Endothelial cell of hepatic sinusoid (primary cell): ENCODE data around the gene PPARGC1A.

Experiments
- in situ Hi-C: cut with HindIII; loops from 2 replicates; pipeline ENCODE4 v1.10.0; 2017; ENCODE audit warnings: low sequenced_read_pairs

The PPARGC1A gene

GRCh38 chr4:23884261-23884660 lies 5.6 kb downstream of the PPARGC1A start:
- in situ Hi-C loops, result no loop called here

- in situ Hi-C loops, result no loop called here
These were observed 6.8 kb downstream of the PPARGC1A start for GRCh38 chr4:23882976-23883531.

GRCh38 chr4:23881674-23882337 lies 8.0 kb downstream of the PPARGC1A start:
- in situ Hi-C loops, result no loop called here

- in situ Hi-C loops, result no loop called here
These were observed 8.8 kb downstream of the PPARGC1A start for GRCh38 chr4:23881052-23881501.

GRCh38 chr4:23878912-23879732 lies 10.7 kb downstream of the PPARGC1A start:
- in situ Hi-C loops, result no loop called here

- in situ Hi-C loops, result no loop called here
These were observed 11.5 kb downstream of the PPARGC1A start for GRCh38 chr4:23878246-23878891.

GRCh38 chr4:23877758-23878229 lies 12.1 kb downstream of the PPARGC1A start:
- in situ Hi-C loops, result no loop called here

- in situ Hi-C loops, result no loop called here
These were observed 13.3 kb downstream of the PPARGC1A start for GRCh38 chr4:23876418-23877089.

GRCh38 chr4:23875317-23875716 lies 14.5 kb downstream of the PPARGC1A start:
- in situ Hi-C loops, result no loop called here

- in situ Hi-C loops, result no loop called here
These were observed 15.3 kb downstream of the PPARGC1A start for GRCh38 chr4:23874536-23874901.

- in situ Hi-C loops, result no loop called here
These were observed 15.9 kb downstream of the PPARGC1A start for GRCh38 chr4:23873717-23874535.

GRCh38 chr4:23871426-23871825 lies 18.4 kb downstream of the PPARGC1A start:
- in situ Hi-C loops, result no loop called here

- in situ Hi-C loops, result loop anchor here (5.0 kb wide), 1 partner anchor 66 kb away; no protein-coding TSS in a partner anchor
These were observed 23.3 kb downstream of the PPARGC1A start for GRCh38 chr4:23866450-23867075.

GRCh38 chr4:23861897-23862296 lies 27.9 kb downstream of the PPARGC1A start:
- in situ Hi-C loops, result no loop called here

- in situ Hi-C loops, result no loop called here
These were observed 28.9 kb downstream of the PPARGC1A start for GRCh38 chr4:23860919-23861318.

- in situ Hi-C loops, result no loop called here
These were observed 32.4 kb downstream of the PPARGC1A start for GRCh38 chr4:23857367-23857959.

- in situ Hi-C loops, result no loop called here
These were observed 33.2 kb downstream of the PPARGC1A start for GRCh38 chr4:23856630-23857029.

- in situ Hi-C loops, result no loop called here
These were observed 33.8 kb downstream of the PPARGC1A start for GRCh38 chr4:23855912-23856605.
